ENCODE measurements around the gene DONSON. TPM values are rescaled to one million over a fixed set of nuclear protein-coding genes. Genes with fewer than 3 reads are reported as not detected.
"Not testable (repeated sequence)": the region's sequence is repeated elsewhere in the genome, so short reads cannot be mapped to it uniquely, and the experiment has no call there.

DONSON gene
- total RNA-seq, 1 donor from 2014 or later: 11.7 TPM

GRCh38 chr21:33622253-33622652 lies 33.8 kb upstream of the DONSON start:
- FAIRE-seq: no peak
- Histone ChIP-seq H3K9ac (ENCODE audit: low read length) (no peak overlapping the region), H4K20me1 (ENCODE audit: insufficient read depth, low read length) (peaks cover 6% of the 10 kb centered on the region), H3K4me2 (ENCODE audit: low read length) (no peak overlapping the region), H3K4me3 (ENCODE audit: insufficient read depth, low read depth, low read length) (no peak overlapping the region), H3K27ac (ENCODE audit: low read depth, low read length) (no peak overlapping the region), H3K36me3 (ENCODE audit: insufficient read depth, low read length) (peaks cover 5% of the 10 kb centered on the region), H2AFZ (ENCODE audit: low read depth, low read length) (no peak overlapping the region), H3K4me1 (ENCODE audit: insufficient read depth, low read length) (no peaks in the 10 kb centered on the region), H3K27me3 (ENCODE audit: insufficient read depth, low read length) (no peaks in the 10 kb centered on the region), H3K79me2 (ENCODE audit: insufficient read depth, low read length) (peaks cover 9% of the 10 kb centered on the region), H3K9me3 (ENCODE audit: insufficient read depth, low read depth, low read length) (no peaks in the 10 kb centered on the region)
- H3K9me3 Mint-ChIP-seq (ENCODE audit: unreplicated experiment): no peaks in the 10 kb centered on the region
- H3K27me3 Mint-ChIP-seq (ENCODE audit: low read depth, unreplicated experiment): no peaks in the 10 kb centered on the region
- TF ChIP-seq EZH2 (IDR thresholded peaks at IDR 0.05; ENCODE audit: insufficient read depth, low read length): no peak
- no peak for TF ChIP-seq CTCF (IDR thresholded peaks at IDR 0.05; ENCODE audit: insufficient read depth, low read depth, low read length)
- peaks cover 16% of the 10 kb centered on the region for H3K36me3 Mint-ChIP-seq (ENCODE audit: low read depth, unreplicated experiment)
- H3K4me1 Mint-ChIP-seq (ENCODE audit: low read depth, unreplicated experiment): peaks cover 2% of the 10 kb centered on the region
- no peak for DNase-seq (ENCODE audit: low read depth)
- no peak overlapping the region for H3K27ac Mint-ChIP-seq (ENCODE audit: unreplicated experiment)
- no peak overlapping the region for H3K4me3 Mint-ChIP-seq (ENCODE audit: unreplicated experiment)

GRCh38 chr21:33619726-33620125 lies 31.2 kb upstream of the DONSON start:
- peaks cover 13% of the 10 kb centered on the region for H3K36me3 Mint-ChIP-seq (ENCODE audit: low read depth, unreplicated experiment)
- no peak overlapping the region for H3K4me3 Mint-ChIP-seq (ENCODE audit: unreplicated experiment)
- no peaks in the 10 kb centered on the region for H3K4me1 ChIP-seq (ENCODE audit: insufficient read depth, low read length)
- no peaks in the 10 kb centered on the region for H3K9me3 Mint-ChIP-seq (ENCODE audit: unreplicated experiment)
- no peaks in the 10 kb centered on the region for H3K27me3 Mint-ChIP-seq (ENCODE audit: low read depth, unreplicated experiment)
- DNase-seq (ENCODE audit: low read depth): no peak
- no peaks in the 10 kb centered on the region for H4K20me1 ChIP-seq (ENCODE audit: insufficient read depth, low read length)
- H3K4me1 Mint-ChIP-seq (ENCODE audit: low read depth, unreplicated experiment): peaks cover 2% of the 10 kb centered on the region
- no peak overlapping the region for H3K9ac ChIP-seq (ENCODE audit: low read length)
- H3K27me3 ChIP-seq (ENCODE audit: insufficient read depth, low read length): no peaks in the 10 kb centered on the region
- no peak for TF ChIP-seq CTCF (IDR thresholded peaks at IDR 0.05; ENCODE audit: insufficient read depth, low read depth, low read length)
- no peak for TF ChIP-seq EZH2 (IDR thresholded peaks at IDR 0.05; ENCODE audit: insufficient read depth, low read length)
- no peak overlapping the region for H3K27ac ChIP-seq (ENCODE audit: low read depth, low read length)
- H3K4me3 ChIP-seq (ENCODE audit: insufficient read depth, low read depth, low read length): no peak overlapping the region
- no peaks in the 10 kb centered on the region for H3K79me2 ChIP-seq (ENCODE audit: insufficient read depth, low read length)
- FAIRE-seq: no peak
- H3K36me3 ChIP-seq (ENCODE audit: insufficient read depth, low read length): peaks cover 9% of the 10 kb centered on the region
- H2AFZ ChIP-seq (ENCODE audit: low read depth, low read length): no peak overlapping the region
- no peak overlapping the region for H3K4me2 ChIP-seq (ENCODE audit: low read length)
- H3K9me3 ChIP-seq (ENCODE audit: insufficient read depth, low read depth, low read length): no peaks in the 10 kb centered on the region
- H3K27ac Mint-ChIP-seq (ENCODE audit: unreplicated experiment): no peak overlapping the region

GRCh38 chr21:33618407-33618806 lies 29.9 kb upstream of the DONSON start:
- H3K4me1 ChIP-seq (ENCODE audit: insufficient read depth, low read length): no peaks in the 10 kb centered on the region
- no peak for DNase-seq (ENCODE audit: low read depth)
- no peak overlapping the region for H3K9ac ChIP-seq (ENCODE audit: low read length)
- H4K20me1 ChIP-seq (ENCODE audit: insufficient read depth, low read length): no peaks in the 10 kb centered on the region
- no peak overlapping the region for H3K4me3 Mint-ChIP-seq (ENCODE audit: unreplicated experiment)
- H3K27me3 Mint-ChIP-seq (ENCODE audit: low read depth, unreplicated experiment): no peaks in the 10 kb centered on the region
- H2AFZ ChIP-seq (ENCODE audit: low read depth, low read length): no peak overlapping the region
- H3K27me3 ChIP-seq (ENCODE audit: insufficient read depth, low read length): no peaks in the 10 kb centered on the region
- TF ChIP-seq EZH2 (IDR thresholded peaks at IDR 0.05; ENCODE audit: insufficient read depth, low read length): no peak
- TF ChIP-seq CTCF (IDR thresholded peaks at IDR 0.05; ENCODE audit: insufficient read depth, low read depth, low read length): no peak
- peaks cover 9% of the 10 kb centered on the region for H3K36me3 ChIP-seq (ENCODE audit: insufficient read depth, low read length)
- H3K4me3 ChIP-seq (ENCODE audit: insufficient read depth, low read depth, low read length): no peak overlapping the region
- no peak for FAIRE-seq
- H3K36me3 Mint-ChIP-seq (ENCODE audit: low read depth, unreplicated experiment): peaks cover 13% of the 10 kb centered on the region
- H3K4me1 Mint-ChIP-seq (ENCODE audit: low read depth, unreplicated experiment): peaks cover 2% of the 10 kb centered on the region
- no peak overlapping the region for H3K27ac ChIP-seq (ENCODE audit: low read depth, low read length)
- no peaks in the 10 kb centered on the region for H3K9me3 ChIP-seq (ENCODE audit: insufficient read depth, low read depth, low read length)
- no peak overlapping the region for H3K4me2 ChIP-seq (ENCODE audit: low read length)
- H3K9me3 Mint-ChIP-seq (ENCODE audit: unreplicated experiment): no peaks in the 10 kb centered on the region
- H3K79me2 ChIP-seq (ENCODE audit: insufficient read depth, low read length): no peaks in the 10 kb centered on the region
- H3K27ac Mint-ChIP-seq (ENCODE audit: unreplicated experiment): no peak overlapping the region

GRCh38 chr21:33617565-33617964 lies 29.1 kb upstream of the DONSON start:
- not testable (repeated sequence) for H3K27ac ChIP-seq (ENCODE audit: low read depth, low read length); H3K9ac ChIP-seq (ENCODE audit: low read length); H3K4me1 Mint-ChIP-seq (ENCODE audit: low read depth, unreplicated experiment); H3K4me2 ChIP-seq (ENCODE audit: low read length); H3K4me3 ChIP-seq (ENCODE audit: insufficient read depth, low read depth, low read length); H3K9me3 Mint-ChIP-seq (ENCODE audit: unreplicated experiment); H3K79me2 ChIP-seq (ENCODE audit: insufficient read depth, low read length); H3K27me3 ChIP-seq (ENCODE audit: insufficient read depth, low read length); DNase-seq (ENCODE audit: low read depth); H3K9me3 ChIP-seq (ENCODE audit: insufficient read depth, low read depth, low read length); FAIRE-seq; H3K4me3 Mint-ChIP-seq (ENCODE audit: unreplicated experiment); H3K4me1 ChIP-seq (ENCODE audit: insufficient read depth, low read length); H4K20me1 ChIP-seq (ENCODE audit: insufficient read depth, low read length); H3K27ac Mint-ChIP-seq (ENCODE audit: unreplicated experiment); H2AFZ ChIP-seq (ENCODE audit: low read depth, low read length); H3K27me3 Mint-ChIP-seq (ENCODE audit: low read depth, unreplicated experiment)
- H3K36me3 ChIP-seq (ENCODE audit: insufficient read depth, low read length): peaks cover 11% of the 10 kb centered on the region
- H3K36me3 Mint-ChIP-seq (ENCODE audit: low read depth, unreplicated experiment): peaks cover 11% of the 10 kb centered on the region

All from astrocyte (in vitro differentiated cells and primary cell).